ENCODE data around the gene SPACA4. TPM values are rescaled to one million over a fixed set of nuclear protein-coding genes. Genes with fewer than 3 reads are reported as not detected.
A peak's percentile ranks its signal among the peaks of the same experiment; 100 is the strongest.

The SPACA4 gene
- total and polyA plus RNA-seq, 9 of the 15 experiments (the other 6 are each of a cell fraction or from before 2014, with no cell fraction given), result not detected

GRCh38 chr19:48634424-48635262 is 28.1 kb downstream of the SPACA4 start (continued):
- no peak for TF ChIP-seq ZNF589 (CRISPR knock-in tag; IDR thresholded peaks at IDR 0.05; ENCODE audit: low read depth)
- TF ChIP-seq HCFC1 (IDR thresholded peaks at IDR 0.05; ENCODE audit: low read depth, low read length), result peak; percentile 23; the same call in 1 of the 2 replicates
- TF ChIP-seq E2F5 (CRISPR knock-in tag; IDR thresholded peaks at IDR 0.05), result no peak
- no peak for TF ChIP-seq ZBTB12 (CRISPR knock-in tag; IDR thresholded peaks at IDR 0.05)
- TF ChIP-seq NCOA2 (IDR thresholded peaks at IDR 0.05; ENCODE audit: partially characterized antibody in 2 of 2), result no peak
- no peak for TF ChIP-seq CHD2 (IDR thresholded peaks at IDR 0.05; ENCODE audit: low read depth, low read length)
- TF ChIP-seq MCM5 (IDR thresholded peaks at IDR 0.05; ENCODE audit: low read depth), result no peak
- TF ChIP-seq PRPF4 (IDR thresholded peaks at IDR 0.05; ENCODE audit: insufficient read depth, low read depth, low read length, poor library complexity, severe bottlenecking), result no peak
- no peak for TF ChIP-seq SMAD1 (IDR thresholded peaks at IDR 0.05; ENCODE audit: low read depth, low read length, partially characterized antibody)
- TF ChIP-seq HNRNPLL (IDR thresholded peaks at IDR 0.05; ENCODE audit: low read depth, low read length, poor library complexity, severe bottlenecking), result no peak
- no peak for TF ChIP-seq ZNF561 (CRISPR knock-in tag; conservative IDR thresholded peaks at IDR 0.05)
- no peak for TF ChIP-seq PRMT5 (CRISPR knock-in tag; IDR thresholded peaks at IDR 0.05)
- TF ChIP-seq HOMEZ (CRISPR knock-in tag; IDR thresholded peaks at IDR 0.05), result no peak
- no peak for TF ChIP-seq TAF7 (tag; IDR thresholded peaks at IDR 0.05)
- peak; percentile 87 for TF ChIP-seq PRDM10 (IDR thresholded peaks at IDR 0.05; ENCODE audit: partially characterized antibody)
- no peak for TF ChIP-seq ATF3 (IDR thresholded peaks at IDR 0.05)
- TF ChIP-seq ATF3 (CRISPR knock-in tag; conservative IDR thresholded peaks at IDR 0.05), result no peak
- no peak for TF ChIP-seq ZNF274 (IDR thresholded peaks at IDR 0.05; ENCODE audit: borderline replicate concordance, low read depth, low read length)
